Glutamatergic neuron (in vitro differentiated cells): Measurements from ENCODE around the gene CSNK1G1. TPM values are rescaled to one million over a fixed set of nuclear protein-coding genes. Genes with fewer than 3 reads are reported as not detected.
"Not testable (repeated sequence)": the region's sequence is repeated elsewhere in the genome, so short reads cannot be mapped to it uniquely, and the experiment has no call there.

Experiments
- DNase-seq: peaks from one replicate; pipeline ENCODE4 v3.0.0; 2022
- H3K27ac Mint-ChIP-seq: one replicate; pipeline ENCODE4 v1.8.0; 2020; ENCODE audit warnings: mild to moderate bottlenecking, mixed read lengths, inconsistent platforms; ENCODE audit not compliant: unreplicated experiment
- H3K27me3 Mint-ChIP-seq: one replicate; pipeline ENCODE4 v1.8.0; 2020; ENCODE audit warnings: mild to moderate bottlenecking, moderate library complexity, mixed read lengths, inconsistent platforms; ENCODE audit not compliant: unreplicated experiment
- H3K36me3 Mint-ChIP-seq: one replicate; pipeline ENCODE4 v1.8.0; 2020; ENCODE audit warnings: mild to moderate bottlenecking, mixed read lengths, inconsistent platforms; ENCODE audit not compliant: unreplicated experiment
- H3K4me1 Mint-ChIP-seq: one replicate; pipeline ENCODE4 v1.8.0; 2020; ENCODE audit warnings: mild to moderate bottlenecking, low read depth, mixed read lengths, inconsistent platforms; ENCODE audit not compliant: unreplicated experiment
- H3K4me3 Mint-ChIP-seq: one replicate; pipeline ENCODE4 v1.8.0; 2020; ENCODE audit warnings: mild to moderate bottlenecking, mixed read lengths, inconsistent platforms; ENCODE audit not compliant: unreplicated experiment
- H3K9me3 Mint-ChIP-seq: one replicate; pipeline ENCODE4 v1.8.0; 2020; ENCODE audit warnings: mild to moderate bottlenecking, moderate library complexity, mixed read lengths, inconsistent platforms; ENCODE audit not compliant: unreplicated experiment
- total RNA-seq: library from RNA; stranded (reverse); fragmentation: NEBNext Ultra II Directional; extraction: Animal tissue kit (Norgen Biotek cat#: 25700); gene quantifications from one replicate; pipeline ENCODE4 v1.2.1, GENCODE V29; 2021; ENCODE audit not compliant: unreplicated experiment
- TF ChIP-seq, protein P1 (sequence below): fragments of 200-600 bp; sonication (generic); IDR thresholded peaks from one replicate; pipeline ENCODE4 v1.5.0; 2021; ENCODE audit not compliant: partially characterized antibody, unreplicated experiment

Gene CSNK1G1
- total RNA-seq, 1 donor from 2014 or later = 34.2 TPM

DNA sequence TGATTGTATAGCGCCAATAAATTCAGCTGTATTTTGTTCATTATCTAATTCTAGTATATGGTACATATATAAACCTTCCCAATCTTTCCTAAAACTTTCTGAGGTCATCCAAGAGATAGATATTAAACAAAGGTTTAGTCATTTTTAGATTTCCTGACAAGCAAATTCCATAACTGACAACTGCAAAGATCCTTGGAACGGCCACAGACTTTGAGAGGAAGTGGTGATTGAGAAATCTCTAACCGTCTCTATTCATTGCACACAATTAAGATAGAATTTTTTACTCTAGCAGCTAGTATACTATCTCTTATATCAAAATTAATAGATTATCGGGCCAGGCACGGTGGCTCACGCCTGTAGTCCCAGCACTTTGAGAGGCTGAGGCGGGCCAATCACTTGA is 4.7 kb downstream of the CSNK1G1 start:
- Mint-ChIP-seq H3K27ac (no peak overlapping the region), H3K27me3 (no peaks in the 10 kb centered on the region), H3K36me3 (no peaks in the 10 kb centered on the region), H3K4me3 (no peak overlapping the region), H3K9me3 (peaks cover 10% of the 10 kb centered on the region), H3K4me1 (peaks cover 15% of the 10 kb centered on the region)
- DNase-seq = no peak
- TF ChIP-seq, protein P1, sequence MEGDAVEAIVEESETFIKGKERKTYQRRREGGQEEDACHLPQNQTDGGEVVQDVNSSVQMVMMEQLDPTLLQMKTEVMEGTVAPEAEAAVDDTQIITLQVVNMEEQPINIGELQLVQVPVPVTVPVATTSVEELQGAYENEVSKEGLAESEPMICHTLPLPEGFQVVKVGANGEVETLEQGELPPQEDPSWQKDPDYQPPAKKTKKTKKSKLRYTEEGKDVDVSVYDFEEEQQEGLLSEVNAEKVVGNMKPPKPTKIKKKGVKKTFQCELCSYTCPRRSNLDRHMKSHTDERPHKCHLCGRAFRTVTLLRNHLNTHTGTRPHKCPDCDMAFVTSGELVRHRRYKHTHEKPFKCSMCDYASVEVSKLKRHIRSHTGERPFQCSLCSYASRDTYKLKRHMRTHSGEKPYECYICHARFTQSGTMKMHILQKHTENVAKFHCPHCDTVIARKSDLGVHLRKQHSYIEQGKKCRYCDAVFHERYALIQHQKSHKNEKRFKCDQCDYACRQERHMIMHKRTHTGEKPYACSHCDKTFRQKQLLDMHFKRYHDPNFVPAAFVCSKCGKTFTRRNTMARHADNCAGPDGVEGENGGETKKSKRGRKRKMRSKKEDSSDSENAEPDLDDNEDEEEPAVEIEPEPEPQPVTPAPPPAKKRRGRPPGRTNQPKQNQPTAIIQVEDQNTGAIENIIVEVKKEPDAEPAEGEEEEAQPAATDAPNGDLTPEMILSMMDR = no peak

GRCh38 chr15:64349375-64349774 is 6.6 kb downstream of the CSNK1G1 start:
- Mint-ChIP-seq H3K9me3 (peaks cover 2% of the 10 kb centered on the region), H3K4me3 (no peak overlapping the region), H3K27ac (peak overlapping the region; percentile 83), H3K27me3 (no peaks in the 10 kb centered on the region), H3K4me1 (peaks cover 20% of the 10 kb centered on the region), H3K36me3 (no peaks in the 10 kb centered on the region)
- TF ChIP-seq, protein P1 = no peak
- DNase-seq = no peak

- no peak for DNase-seq
- Mint-ChIP-seq H3K27ac (peak overlapping the region; percentile 68), H3K36me3 (no peaks in the 10 kb centered on the region), H3K4me1 (peaks cover 24% of the 10 kb centered on the region), H3K27me3 (no peaks in the 10 kb centered on the region), H3K4me3 (no peak overlapping the region), H3K9me3 (peaks cover 2% of the 10 kb centered on the region)
- TF ChIP-seq, protein P1 = no peak
Observed at GRCh38 chr15:64348455-64348854, 7.5 kb downstream of the CSNK1G1 start.

GRCh38 chr15:64346242-64346641 is 9.7 kb downstream of the CSNK1G1 start:
- not testable (repeated sequence) for H3K9me3 Mint-ChIP-seq, H3K4me3 Mint-ChIP-seq, H3K27me3 Mint-ChIP-seq, H3K36me3 Mint-ChIP-seq, DNase-seq
- peaks cover 28% of the 10 kb centered on the region for H3K4me1 Mint-ChIP-seq
- peak overlapping the region; percentile 17 for H3K27ac Mint-ChIP-seq

DNA sequence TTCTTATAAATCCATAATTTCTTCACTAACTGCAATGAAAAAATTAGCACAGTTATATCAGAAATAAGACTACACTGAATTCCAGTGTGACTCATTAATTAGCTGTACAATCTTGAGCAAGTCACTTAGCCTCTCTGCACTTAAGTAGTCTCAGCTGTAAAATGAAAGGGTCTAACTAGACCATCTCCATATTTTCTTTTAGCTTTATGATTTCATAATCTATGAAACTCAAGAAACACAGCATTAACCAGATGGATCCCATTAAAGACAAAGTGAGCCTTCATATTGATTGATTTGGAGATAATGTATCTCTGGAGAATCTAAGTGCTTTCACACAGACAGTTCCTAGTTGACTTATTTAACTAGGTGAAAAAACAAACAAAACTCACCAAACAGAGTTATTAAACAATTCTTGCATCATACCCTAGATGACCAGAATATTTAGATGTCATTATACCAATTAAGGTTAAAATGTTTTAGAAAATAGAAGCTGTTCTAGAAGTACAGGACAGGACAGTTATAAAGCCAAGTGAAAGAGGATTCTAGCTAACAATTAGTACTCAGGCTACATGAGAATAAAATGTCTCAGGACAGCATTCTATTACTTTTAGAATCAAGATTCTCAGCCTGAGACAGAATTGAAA is 11.2 kb downstream of the CSNK1G1 start:
- Mint-ChIP-seq H3K36me3 (no peaks in the 10 kb centered on the region), H3K4me3 (peak overlapping the region; percentile 65), H3K27ac (peak overlapping the region; percentile 50), H3K27me3 (no peaks in the 10 kb centered on the region), H3K4me1 (peaks cover 28% of the 10 kb centered on the region), H3K9me3 (peaks cover 4% of the 10 kb centered on the region)
- DNase-seq = no peak
- TF ChIP-seq, protein P1 = no peak
